Activated CD4-positive, CD25-positive, alpha-beta regulatory T cell treated with anti-CD3 and anti-CD28 coated beads, Interleukin-2, amount 50 U/mL, for 72 hours (primary cell): Measurements from ENCODE around the gene UPK1A.

Source experiments
- DNase-seq: peaks from one replicate; pipeline ENCODE4 v3.0.0; 2021

The UPK1A gene

GRCh38 chr19:35666251-35666913 is at the start of gene UPK1A:
Gene UPK1A, plus strand, starts transcription at chr19:35666517. Its CDS starts 296 bp downstream, at chr19:35666813.
- DNase-seq, result no peak

DNA sequence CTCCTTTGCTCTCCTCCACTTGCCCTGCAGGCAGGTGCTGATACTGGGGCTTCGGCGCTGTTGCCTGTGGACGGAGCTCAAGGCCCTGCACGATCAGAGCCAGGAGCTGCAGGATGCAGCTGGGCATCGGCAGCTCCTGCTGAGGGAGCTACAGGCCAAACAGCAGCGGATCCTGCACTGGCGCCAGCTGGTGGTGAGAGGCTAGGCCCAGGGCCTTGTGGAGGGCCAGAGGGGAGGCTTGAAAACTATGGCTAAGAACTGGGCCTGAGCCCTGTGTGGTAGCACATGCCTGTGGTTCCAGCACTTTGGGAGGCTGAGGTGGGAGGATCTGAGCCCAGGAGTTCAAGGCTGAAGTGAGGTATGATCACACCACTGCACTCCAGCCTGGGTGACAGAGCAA is 47.5 kb upstream of the UPK1A start:
- no peak for DNase-seq

GRCh38 chr19:35619290-35619923 is 46.9 kb upstream of the UPK1A start:
- no peak for DNase-seq

GRCh38 chr19:35620001-35620400 is 46.3 kb upstream of the UPK1A start:
- DNase-seq, result no peak

DNA sequence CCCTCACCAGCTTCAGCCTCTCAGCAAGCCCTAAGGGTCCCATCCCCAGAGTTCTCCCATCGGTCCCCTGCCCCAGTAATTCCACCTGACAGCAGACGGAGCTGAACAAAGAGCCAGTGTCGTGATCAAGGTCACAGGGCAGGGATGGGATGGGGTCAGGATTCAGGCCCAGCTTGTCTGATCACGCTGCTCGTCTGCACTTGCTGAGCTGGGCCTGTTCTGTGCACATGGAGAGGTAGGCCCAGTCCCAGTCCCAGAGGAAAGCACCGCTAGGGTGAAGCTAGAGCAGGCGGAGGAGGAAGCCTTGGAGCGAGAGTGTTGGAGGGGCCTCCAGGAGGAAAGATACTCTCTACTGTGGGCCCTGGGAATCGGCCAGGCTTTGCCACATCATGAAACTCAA is 44.6 kb upstream of the UPK1A start:
- no peak for DNase-seq

DNA sequence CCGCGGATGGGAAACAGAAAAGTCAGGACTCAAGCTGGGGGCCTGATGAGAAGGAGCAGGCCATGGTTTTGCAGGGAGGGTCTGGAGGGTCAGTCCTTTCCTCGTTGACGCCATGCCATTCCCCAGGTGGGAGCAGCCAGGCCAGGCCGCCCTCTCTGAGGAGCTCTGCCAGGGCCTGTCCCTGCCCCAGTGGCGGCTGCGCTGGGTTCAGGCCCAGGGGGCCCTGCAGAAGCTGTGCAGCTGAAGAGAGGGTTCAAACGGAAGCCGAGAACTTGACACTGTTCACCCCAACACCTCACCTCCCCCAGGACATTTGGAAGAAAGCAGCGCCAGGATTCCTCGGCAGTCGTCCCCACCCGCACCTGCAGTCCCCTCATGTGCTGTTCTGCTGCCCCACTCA is 43.6 kb upstream of the UPK1A start:
- no peak for DNase-seq

GRCh38 chr19:35623327-35624010 is 42.8 kb upstream of the UPK1A start:
- DNase-seq, result no peak

GRCh38 chr19:35628264-35628564 is 38.1 kb upstream of the UPK1A start:
- no peak for DNase-seq

DNA sequence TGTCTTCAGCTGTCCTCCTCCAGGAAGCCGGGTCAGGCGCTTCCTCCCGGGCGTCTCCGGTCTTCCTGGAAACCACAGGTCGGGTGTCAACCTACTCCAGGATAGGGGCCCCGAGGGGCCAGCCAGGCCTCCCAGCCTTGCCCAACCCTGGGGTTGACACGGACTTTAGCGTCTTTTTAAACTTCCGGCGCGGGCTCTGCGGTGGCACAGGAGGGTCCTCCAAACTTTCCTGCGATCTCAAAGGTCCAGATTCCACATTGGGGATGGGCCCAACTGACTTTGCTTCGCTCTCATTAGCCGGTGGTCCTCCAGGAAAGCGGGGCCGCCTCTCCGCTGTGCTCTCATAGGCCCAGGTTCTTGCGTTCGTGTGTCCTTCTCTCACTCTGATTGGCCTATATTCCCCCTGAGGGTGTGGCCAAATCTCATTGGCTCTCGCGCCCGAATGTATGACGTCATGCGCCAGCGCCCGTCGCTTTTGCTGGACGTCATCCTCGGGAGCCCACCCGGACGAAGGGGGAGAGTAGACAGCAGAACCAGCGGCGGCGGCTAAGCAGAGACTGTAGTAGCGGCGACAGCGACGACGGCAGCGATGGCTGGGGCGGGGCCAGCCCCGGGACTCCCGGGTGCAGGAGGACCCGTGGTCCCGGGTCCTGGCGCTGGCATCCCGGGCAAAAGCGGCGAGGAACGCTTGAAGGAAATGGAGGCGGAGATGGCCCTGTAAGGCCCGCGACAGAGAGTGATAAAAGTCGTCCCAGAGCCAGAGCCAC is 37.6 kb upstream of the UPK1A start, which contains the start of gene RBM42:
Gene RBM42, plus strand, starts transcription at position 472 of the 767 bp plus-strand sequence. Its CDS starts 118 bp downstream, at position 590.
- DNase-seq, result peak; percentile 93

- DNase-seq, result no peak
These were observed 37.0 kb upstream of the UPK1A start for GRCh38 chr19:35629332-35629633.

- DNase-seq, result no peak
These were observed 32.4 kb upstream of the UPK1A start for GRCh38 chr19:35633727-35634440.

DNA sequence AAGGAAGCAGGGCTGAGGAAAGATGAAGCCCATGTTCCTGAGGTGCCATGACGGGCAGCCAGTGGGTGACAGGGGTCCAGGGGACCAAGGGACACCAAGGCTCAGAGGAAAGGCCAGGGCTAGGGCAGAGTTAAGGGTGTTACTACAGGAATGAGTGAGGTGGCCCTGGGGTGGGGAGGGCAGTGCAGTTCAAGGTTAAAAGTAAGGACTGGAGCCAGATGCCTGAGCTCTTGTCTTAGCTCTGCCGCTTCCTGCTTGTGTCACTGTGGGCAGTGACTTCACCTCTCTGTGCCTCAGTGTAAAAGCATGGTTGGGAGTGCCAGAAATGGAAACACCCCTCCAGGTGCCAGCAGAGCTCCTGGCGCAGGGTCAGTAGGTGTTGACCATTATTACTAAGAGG is 29.7 kb upstream of the UPK1A start:
- no peak for DNase-seq

GRCh38 chr19:35637165-35637564 is 29.2 kb upstream of the UPK1A start:
- no peak for DNase-seq

GRCh38 chr19:35639321-35639639 is 27.0 kb upstream of the UPK1A start:
- DNase-seq, result no peak

GRCh38 chr19:35639863-35640262 is 26.5 kb upstream of the UPK1A start:
- DNase-seq, result no peak

- no peak for DNase-seq
These were observed 24.7 kb upstream of the UPK1A start, which contains the start of gene ETV2 for GRCh38 chr19:35641515-35642151. Gene ETV2, plus strand, starts transcription at chr19:35641745. Its CDS starts 716 bp downstream, at chr19:35642461.

- DNase-seq, result no peak
These were observed 24.0 kb upstream of the UPK1A start for GRCh38 chr19:35642312-35642711.

- DNase-seq, result no peak
These were observed 23.5 kb upstream of the UPK1A start for GRCh38 chr19:35642798-35643254.

GRCh38 chr19:35643255-35644205 is 22.8 kb upstream of the UPK1A start:
- peak; percentile 83 for DNase-seq

- peak; percentile 93 for DNase-seq
These were observed 21.9 kb upstream of the UPK1A start for GRCh38 chr19:35644206-35644986.
